GM21515 (cell line): ENCODE data around the gene BEX1.
"Not testable (repeated sequence)": the region's sequence is repeated elsewhere in the genome, so short reads cannot be mapped to it uniquely, and the experiment has no call there.

ENCODE experiments used
- ATAC-seq: cut with Tn5 transposase; IDR thresholded peaks from one replicate; pipeline ENCODE4 v1.9.1; 2021; ENCODE audit not compliant: unreplicated experiment

BEX1 gene

GRCh38 chrX:103063918-103064434 lies at the start of gene BEX1:
BEX1 (minus strand) TSS chrX:103064171; CDS start chrX:103063274, 897 bp downstream.
- no peak for ATAC-seq

DNA sequence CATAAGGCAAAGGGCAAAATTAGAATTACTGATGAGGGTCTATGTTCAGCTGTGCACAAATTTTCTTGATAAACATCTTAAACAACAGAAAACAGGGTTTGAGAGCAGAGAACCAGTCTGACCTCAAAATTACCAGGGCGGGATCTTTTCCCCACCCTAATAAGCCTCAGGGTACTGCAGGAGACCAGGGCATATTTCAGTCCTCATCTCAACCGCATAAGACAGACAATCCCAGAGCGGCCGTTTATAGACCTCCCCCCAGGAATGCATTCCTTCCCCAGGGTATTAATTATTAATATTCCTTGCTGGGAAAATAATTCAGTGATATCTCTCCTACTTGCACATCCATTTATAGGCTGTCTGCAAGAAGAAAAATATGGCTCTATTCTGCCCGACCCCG lies 45.5 kb upstream of the BEX1 start:
- not testable (repeated sequence) for ATAC-seq

DNA sequence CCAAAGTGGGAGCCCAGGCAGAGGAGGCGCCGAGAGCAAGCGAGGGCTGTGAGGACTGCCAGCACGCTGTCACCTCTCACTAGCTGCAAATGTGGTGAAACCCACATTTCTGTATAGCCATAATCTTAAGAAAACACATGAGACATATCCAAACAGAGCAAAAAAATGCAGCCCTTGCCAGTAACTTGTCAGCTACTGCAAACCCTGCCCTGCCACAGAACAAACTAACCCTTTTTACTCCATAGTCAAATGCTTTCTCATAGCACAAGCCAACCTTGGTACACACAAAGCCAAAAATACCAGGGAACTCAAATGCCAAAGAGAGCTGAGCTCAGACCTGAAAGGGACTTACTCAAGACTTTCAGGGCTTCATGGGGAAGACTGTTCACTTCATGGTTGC lies 43.9 kb upstream of the BEX1 start:
- no peak for ATAC-seq

GRCh38 chrX:103107227-103107737 lies 43.3 kb upstream of the BEX1 start:
- not testable (repeated sequence) for ATAC-seq

GRCh38 chrX:103104370-103104769 lies 40.4 kb upstream of the BEX1 start:
- not testable (repeated sequence) for ATAC-seq

DNA sequence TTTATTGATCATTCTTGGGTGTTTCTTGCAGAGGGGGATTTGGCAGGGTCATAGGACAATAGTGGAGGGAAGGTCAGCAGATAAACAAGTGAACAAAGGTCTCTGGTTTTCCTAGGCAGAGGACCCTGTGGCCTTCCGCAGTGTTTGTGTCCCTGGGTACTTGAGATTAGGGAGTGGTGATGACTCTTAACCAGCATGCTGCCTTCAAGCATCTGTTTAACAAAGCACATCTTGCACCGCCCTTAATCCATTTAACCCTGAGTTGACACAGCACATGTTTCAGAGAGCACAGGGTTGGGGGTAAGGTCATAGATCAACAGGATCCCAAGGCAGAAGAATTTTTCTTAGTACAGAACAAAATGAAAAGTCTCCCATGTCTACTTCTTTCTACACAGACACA lies 39.9 kb upstream of the BEX1 start:
- ATAC-seq = not testable (repeated sequence)

DNA sequence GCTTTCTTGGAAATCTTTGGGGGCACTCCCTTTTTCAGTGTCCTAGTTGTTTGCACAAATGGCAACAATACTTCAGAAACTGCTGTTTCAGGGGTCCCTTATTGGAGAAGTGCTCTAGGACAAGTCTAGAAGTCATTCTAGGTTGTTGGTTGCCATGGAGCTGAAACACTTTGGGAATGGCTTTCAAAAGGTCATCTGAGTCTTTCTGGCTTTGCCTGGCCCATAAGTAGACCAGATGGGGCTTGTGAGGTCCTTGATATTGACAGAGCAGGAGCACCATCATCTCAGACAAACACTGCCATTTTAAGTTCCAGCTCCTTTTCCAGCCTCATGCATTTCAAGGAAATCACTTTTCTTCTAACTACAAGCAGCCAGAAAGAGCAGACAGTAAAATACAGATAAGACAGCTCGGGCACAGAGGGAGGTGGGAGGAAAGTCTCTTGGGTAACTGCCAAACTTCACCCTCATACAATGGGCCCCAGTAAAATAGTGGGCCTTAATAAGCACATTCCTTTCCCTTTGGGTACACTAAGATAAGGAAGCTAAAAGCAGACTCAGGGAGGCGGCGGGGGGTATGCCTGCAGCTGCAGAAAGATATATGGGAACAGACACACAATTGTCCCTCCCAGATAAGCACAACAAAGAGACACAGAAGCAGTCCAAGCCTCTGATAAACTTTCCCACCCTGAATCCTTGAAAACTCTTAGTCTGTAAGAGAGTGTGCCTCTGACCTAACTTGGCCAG lies 37.5 kb upstream of the BEX1 start:
- ATAC-seq = no peak

DNA sequence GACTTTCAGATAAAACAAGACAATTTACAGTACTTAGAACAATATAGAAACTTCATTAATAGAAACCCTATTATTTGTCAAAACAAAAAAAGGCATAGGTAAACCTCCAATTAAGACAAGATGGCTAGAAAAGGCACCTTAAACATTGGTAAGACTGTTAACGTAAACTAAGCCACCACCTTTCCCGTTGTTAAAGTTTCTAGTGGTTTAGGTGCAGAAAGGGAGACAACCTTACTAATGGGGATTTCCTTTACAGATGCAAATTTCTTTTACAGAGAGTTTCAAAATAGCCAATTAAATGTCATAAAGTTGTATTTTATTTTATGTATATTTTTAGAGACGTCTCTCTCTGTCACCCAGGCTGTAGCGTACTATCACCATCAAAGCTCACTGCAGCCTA lies 36.5 kb upstream of the BEX1 start:
- no peak for ATAC-seq

GRCh38 chrX:103099691-103100090 lies 35.7 kb upstream of the BEX1 start:
- ATAC-seq = no peak

GRCh38 chrX:103098488-103098887 lies 34.5 kb upstream of the BEX1 start:
- ATAC-seq = no peak

DNA sequence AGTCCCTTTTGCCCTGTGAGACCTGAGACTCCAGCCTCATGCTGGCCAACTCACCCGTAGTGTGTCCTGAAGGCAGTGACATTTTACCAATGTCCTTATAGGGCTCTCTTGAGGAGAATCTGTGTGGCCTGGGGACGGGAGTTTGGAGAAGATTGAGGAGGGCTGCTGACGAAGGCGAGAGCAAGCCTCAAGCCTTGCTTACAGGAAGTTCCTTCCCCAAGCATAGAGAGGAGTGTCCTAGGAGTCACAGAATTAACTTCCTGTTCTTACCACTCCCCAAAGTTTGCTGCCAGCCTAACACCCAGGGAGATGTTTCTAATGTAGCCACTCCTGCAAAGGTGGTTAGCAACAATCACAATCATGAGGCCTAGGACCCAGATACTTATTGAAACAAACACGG lies 29.0 kb upstream of the BEX1 start, which contains the start of gene NXF3:
TSS of gene NXF3 (minus strand) at position 202 of the 400 bp plus-strand sequence. CDS start at position 82, 120 bp downstream.
- ATAC-seq = no peak

GRCh38 chrX:103081051-103081450 lies 17.1 kb upstream of the BEX1 start:
- no peak for ATAC-seq

DNA sequence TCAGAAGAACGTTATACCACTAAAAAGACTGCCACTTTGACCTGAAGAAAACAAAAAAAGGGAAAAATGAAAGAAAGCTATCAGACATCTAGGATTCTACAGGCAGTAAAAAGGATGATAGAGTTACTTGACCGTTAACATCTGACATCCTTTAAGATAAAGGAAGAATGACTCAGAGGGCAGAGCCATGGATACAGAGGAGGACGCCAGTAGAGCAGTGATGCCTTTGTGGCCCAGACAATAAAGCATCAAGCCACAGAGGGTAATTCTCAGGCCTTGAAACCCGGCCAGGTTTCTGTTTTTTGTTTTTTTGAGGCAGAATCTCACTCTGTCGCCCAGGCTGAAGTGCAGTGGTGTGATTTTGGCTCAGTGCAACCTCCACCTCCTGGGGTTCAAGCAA lies 9.5 kb upstream of the BEX1 start:
- ATAC-seq = no peak

DNA sequence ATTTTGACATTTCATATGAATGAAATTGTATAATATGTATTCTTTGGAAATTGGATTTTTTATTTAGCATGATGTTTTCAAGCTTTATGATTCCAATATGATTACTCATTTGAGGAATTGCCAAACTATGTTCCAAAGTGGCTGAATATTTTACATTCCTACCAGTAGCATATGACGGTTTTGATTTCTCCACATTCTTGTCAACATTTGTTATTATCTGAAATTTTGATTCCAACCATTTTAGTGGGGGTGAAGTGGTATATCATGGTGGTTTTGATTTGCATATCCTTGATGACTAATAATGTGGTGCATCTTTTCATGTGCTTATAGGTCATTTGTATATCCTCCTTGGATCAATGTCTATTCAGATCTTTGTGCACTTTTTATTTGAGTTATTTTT lies 2.6 kb upstream of the BEX1 start:
- ATAC-seq = no peak

DNA sequence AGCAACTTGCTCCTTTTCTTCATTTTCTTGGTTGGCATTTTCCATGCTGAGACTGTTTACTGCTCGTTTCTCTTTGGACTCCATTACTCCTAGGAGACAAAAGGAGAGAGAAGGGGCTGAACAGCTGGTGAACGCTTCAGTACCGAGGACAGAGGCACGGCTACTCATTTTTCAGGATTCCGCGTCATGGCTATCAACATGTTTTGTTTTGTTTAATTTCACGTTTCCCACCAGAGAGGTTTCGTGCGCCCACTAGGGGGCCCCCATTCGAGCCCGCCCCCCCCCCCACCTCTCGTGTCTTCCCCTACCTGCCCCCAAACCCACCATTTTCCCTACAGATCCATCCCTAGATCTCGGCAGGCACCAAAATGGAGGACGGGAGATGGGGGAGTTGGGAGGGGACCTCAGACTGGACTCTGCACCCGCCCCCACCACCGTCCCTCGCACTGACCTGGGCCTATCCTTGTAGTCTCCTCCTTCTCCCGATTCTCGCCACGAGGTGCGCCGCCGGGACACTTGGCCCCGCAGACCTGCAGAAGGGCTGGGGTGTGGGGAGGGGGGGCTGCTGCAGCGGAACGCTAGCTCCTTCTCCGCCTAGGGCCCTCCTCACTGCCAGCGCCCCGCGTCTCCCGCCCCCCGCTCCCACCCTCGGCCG lies 653 bp downstream of the BEX1 start:
- no peak for ATAC-seq

- ATAC-seq = no peak
Measured at GRCh38 chrX:103061486-103061885, 2.5 kb downstream of the BEX1 start.

GRCh38 chrX:103056902-103057301 lies 7.1 kb downstream of the BEX1 start:
- ATAC-seq = no peak

DNA sequence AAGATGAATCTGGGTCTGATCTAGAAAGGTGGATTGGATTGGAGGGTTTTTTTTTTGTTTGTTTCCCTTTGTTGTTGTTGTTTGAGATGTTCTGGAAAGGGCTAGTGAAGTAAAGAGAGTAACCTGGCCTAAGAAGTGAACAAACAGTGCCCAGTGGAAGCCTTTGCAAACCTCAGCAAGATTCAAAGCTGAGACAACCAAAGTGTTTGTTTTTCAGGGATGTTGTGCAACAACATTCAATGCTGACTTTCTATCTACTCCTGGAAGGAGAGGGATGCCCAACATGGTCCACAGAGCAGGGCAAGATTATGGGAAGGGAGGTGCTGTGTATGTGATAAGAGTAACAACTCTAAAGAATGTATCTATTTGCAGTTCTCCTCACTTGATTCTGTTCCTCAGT lies 11.3 kb downstream of the BEX1 start:
- ATAC-seq = no peak

DNA sequence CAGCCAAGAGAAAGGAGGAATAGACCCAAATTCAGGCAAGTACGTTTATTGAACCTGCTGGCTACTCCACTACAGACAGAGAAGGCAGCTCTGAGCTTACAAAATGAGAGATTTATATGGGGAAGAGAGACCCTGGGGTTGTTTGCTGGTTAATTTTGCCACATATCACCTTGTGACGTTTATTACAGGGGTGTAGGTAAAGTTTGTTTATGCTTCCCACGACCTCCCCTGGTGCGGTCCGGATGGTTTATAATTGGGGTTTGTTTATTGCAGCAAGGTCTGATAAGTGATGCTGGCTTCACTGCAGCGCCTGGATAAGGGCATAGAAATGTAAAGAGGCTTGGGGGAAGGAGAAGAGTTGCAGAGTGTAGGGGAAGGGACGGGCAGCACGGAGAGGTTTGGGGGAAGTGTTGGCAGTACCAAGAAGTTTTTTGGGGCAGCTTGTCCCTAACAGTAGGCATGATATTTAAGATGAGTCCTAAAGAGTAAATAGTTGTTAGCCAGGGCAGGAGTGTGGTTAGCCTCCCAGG lies 12.6 kb downstream of the BEX1 start:
- ATAC-seq = no peak

GRCh38 chrX:103033371-103033770 lies 30.6 kb downstream of the BEX1 start:
- not testable (repeated sequence) for ATAC-seq

- no peak for ATAC-seq
Measured at GRCh38 chrX:103017542-103017941, 46.4 kb downstream of the BEX1 start.

GRCh38 chrX:103012945-103013344 lies 51.0 kb downstream of the BEX1 start:
- ATAC-seq = no peak
